Muscle layer of colon (tissue), 2 donors: Measurements from ENCODE around the gene ZIC2.
"Not testable (repeated sequence)": the region's sequence is repeated elsewhere in the genome, so short reads cannot be mapped to it uniquely, and the experiment has no call there.

Experiments
- H3K27ac ChIP-seq: one replicate; pipeline ENCODE4 v1.7.0; 2013; ENCODE audit warnings: low read depth, mild to moderate bottlenecking, low read length, moderate library complexity
- H3K27me3 ChIP-seq, 2 donors: one replicate each; pipeline ENCODE4 v1.7.0; 2013; ENCODE audit warnings: low read length in 2 of 2, mild to moderate bottlenecking in 2 of 2; ENCODE audit not compliant: insufficient read depth in 2 of 2, control insufficient read depth in 1 of 2
- H3K36me3 ChIP-seq: one replicate; pipeline ENCODE4 v1.7.0; 2013; ENCODE audit warnings: mild to moderate bottlenecking, low read length; ENCODE audit not compliant: insufficient read depth
- H3K4me1 ChIP-seq: one replicate; pipeline ENCODE4 v1.7.0; 2013; ENCODE audit warnings: mild to moderate bottlenecking, low read length; ENCODE audit not compliant: insufficient read depth
- H3K4me3 ChIP-seq, 2 donors: one replicate each; pipeline ENCODE4 v1.7.0; 2013; ENCODE audit warnings: low read length in 2 of 2, low read depth in 1 of 2, mild to moderate bottlenecking in 1 of 2, moderate library complexity in 1 of 2
- H3K9ac ChIP-seq: one replicate; pipeline ENCODE4 v1.7.0; 2013; ENCODE audit warnings: low read length
- H3K9me3 ChIP-seq: one replicate; pipeline ENCODE4 v1.7.0; 2013; ENCODE audit warnings: mild to moderate bottlenecking, low read length
- donor health status: abdominal sarcoma.
- donor health status: Adenocarcinoma of cecum.

The ZIC2 gene

DNA sequence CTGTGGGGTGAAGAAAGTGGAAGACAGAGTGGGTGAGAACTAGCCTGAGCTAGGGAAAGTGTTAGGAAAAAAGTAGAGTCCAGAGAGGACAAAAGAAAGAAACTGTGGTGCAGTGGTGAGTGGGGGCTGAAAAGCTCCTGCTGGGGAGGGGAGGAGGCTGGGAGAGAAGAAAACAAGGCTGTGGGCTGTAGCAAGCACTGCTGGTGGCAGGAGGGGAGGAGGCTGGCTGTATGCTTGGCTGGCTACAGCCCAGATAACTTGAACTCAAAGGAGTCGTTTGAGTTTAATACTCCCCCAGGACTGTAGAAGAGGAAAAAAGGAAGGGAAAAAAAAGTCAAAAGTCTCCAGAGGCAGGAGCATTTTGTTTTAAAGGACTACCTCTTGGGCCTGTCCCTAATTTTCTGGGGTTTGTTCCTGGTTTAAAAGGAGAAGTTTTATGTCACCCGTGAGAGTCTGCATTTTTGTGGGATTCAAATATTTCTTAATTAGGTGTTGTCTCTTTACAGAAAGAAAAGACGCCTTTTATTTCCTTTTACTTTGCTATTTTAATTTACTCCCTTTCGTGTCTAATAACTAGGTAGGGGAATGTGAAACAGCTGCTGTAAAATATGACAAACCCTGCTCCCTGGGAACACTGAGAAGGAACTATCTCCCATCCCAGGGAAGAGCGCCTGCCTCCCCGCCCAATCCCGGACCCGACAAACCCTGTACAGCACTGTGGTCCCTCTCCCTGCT lies 31.7 kb upstream of the ZIC2 start:
- H3K9me3 ChIP-seq: peaks cover 4% of the 10 kb centered on the region
- no peak overlapping the region for H3K27ac ChIP-seq
- peaks cover 0 to 22% of the 10 kb centered on the region in 2 donors for H3K27me3 ChIP-seq
- H3K4me1 ChIP-seq: no peaks in the 10 kb centered on the region
- no peak overlapping the region for H3K4me3 ChIP-seq
- H3K36me3 ChIP-seq: no peaks in the 10 kb centered on the region
- no peak overlapping the region for H3K9ac ChIP-seq

DNA sequence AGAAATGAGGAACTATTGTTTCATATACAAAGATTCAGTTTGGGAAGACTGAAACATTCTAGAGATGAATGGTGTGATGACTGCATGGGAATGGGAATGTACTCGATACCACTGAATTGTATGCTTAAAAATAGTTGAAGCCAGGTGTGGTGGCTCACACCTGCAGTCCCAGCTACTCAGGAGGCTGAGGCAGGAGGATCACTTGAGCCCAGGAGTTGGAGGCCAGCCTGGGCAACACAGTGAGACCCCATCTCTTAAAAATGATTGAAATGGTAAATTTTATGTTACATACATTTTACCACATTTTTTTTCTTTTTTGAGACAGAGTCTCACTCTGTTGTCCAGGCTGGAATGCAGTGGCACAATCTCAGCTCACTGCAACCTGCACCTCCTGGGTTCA lies 29.9 kb upstream of the ZIC2 start:
- H3K9me3 ChIP-seq, H3K4me3 ChIP-seq, H3K9ac ChIP-seq, H3K36me3 ChIP-seq, H3K4me1 ChIP-seq, H3K27ac ChIP-seq: not testable (repeated sequence)
- H3K27me3 ChIP-seq: peaks cover 7 to 41% of the 10 kb centered on the region in 2 donors

DNA sequence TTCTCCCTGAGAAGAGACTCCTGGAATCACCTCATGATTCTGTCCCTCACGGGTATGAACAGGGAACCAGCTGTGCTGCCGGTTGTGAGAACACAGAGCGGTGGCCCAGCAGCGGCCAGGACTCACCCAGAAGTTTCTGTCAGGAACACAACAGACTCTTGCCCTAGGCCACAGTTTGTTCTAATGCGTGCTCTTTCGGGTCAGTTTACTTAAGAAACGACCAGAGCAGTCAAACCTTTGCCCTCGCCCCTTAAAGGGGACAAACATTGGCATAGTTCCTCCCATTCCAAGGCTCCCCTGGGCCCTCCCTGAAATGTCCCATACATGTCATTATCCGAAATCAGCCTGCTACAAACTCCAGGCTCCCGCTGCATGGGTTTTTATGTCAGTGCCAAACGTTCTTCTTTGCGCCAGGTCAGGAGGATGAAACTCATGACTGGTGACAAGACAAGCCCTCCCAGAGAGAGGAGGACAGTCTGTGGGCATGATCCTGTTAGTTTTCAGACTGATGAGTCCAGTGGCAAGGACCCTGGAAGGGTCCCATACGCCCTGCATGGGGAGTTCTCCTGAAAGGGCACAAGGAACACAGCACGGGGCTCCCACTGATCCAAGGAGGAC lies 28.3 kb upstream of the ZIC2 start:
- H3K4me1 ChIP-seq: peaks cover 25% of the 10 kb centered on the region
- peaks cover 4% of the 10 kb centered on the region for H3K9me3 ChIP-seq
- H3K4me3 ChIP-seq: no peak overlapping the region
- H3K27ac ChIP-seq: no peak overlapping the region
- H3K27me3 ChIP-seq: peaks cover 23 to 45% of the 10 kb centered on the region in 2 donors
- H3K36me3 ChIP-seq: no peaks in the 10 kb centered on the region
- no peak overlapping the region for H3K9ac ChIP-seq

DNA sequence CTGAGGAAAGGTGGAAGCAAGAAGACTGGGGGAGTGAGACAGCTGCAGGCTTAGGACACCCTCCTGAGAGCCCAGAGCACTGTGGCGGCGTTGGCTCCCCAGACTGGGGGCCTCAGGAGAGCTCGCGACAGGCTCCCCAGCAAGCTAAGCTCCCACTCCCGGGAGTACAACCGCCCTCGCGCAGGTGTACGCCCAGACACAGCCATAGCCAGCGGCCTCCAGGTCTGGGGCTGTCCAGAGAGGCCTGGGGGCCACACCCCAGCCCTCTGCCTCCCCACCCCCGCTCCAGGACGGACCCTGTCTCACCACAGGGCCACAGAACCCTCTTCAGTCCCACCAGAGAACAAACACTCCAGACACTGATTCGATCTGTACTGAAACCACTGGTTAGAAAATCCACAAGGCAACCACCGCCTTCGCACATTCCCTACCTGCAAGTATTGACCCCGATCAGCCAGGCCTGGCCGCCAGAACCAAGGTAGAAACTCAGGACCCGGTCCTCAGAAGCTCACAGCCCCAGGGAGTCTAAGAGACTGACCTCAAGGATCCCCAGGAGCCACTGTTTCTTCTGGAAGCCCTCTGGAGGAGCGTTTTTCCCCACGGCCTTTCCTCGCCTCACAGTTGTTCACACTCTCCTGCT lies 26.4 kb upstream of the ZIC2 start:
- Histone ChIP-seq H3K9ac (no peak overlapping the region), H3K36me3 (no peaks in the 10 kb centered on the region), H3K27ac (no peak overlapping the region), H3K27me3 (peaks cover 43 to 64% of the 10 kb centered on the region in 2 donors), H3K9me3 (peaks cover 4% of the 10 kb centered on the region), H3K4me1 (peaks cover 34% of the 10 kb centered on the region), H3K4me3 (no peak overlapping the region)

DNA sequence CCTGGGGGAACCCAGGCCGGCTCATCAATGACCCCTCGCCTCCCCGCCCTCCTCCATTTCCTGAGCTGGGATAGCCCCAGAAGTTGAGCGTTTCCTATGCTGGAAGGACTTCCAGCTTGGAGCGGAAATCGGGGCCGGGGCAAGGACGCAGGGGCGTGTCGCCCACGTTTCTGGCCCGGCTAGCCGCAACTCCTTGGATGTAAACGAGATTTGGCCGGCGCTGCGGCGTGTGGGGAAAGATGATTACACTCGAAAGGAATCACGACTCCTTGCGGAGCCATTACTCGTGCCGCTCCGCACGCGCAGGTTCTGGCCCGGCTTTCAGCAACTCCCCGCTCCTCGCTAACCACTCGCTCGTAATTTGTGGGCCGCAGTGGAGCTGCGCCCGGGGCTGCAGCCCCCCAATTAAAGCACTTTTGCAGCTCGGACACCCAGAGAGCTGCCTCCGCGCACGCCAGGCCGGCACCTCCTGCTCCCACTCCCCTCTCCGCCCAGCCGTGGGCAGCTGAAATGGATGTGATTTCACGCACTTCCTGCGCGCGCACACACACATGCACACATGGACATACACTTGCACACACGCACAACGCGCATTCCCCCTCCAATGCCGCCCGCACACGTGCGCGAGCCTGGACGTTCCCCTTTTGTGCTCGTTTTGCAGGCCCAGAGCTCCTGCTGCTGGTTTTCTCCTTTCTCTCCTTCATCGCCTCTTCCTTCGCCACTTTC lies 25.7 kb upstream of the ZIC2 start:
- Histone ChIP-seq H3K36me3 (no peaks in the 10 kb centered on the region), H3K27ac (no peak overlapping the region), H3K4me3 (peak overlapping the region in 1 of 2 donors; percentile 49), H3K9me3 (peaks cover 4% of the 10 kb centered on the region), H3K4me1 (peaks cover 34% of the 10 kb centered on the region), H3K9ac (no peak overlapping the region), H3K27me3 (peaks cover 45 to 69% of the 10 kb centered on the region in 2 donors)

DNA sequence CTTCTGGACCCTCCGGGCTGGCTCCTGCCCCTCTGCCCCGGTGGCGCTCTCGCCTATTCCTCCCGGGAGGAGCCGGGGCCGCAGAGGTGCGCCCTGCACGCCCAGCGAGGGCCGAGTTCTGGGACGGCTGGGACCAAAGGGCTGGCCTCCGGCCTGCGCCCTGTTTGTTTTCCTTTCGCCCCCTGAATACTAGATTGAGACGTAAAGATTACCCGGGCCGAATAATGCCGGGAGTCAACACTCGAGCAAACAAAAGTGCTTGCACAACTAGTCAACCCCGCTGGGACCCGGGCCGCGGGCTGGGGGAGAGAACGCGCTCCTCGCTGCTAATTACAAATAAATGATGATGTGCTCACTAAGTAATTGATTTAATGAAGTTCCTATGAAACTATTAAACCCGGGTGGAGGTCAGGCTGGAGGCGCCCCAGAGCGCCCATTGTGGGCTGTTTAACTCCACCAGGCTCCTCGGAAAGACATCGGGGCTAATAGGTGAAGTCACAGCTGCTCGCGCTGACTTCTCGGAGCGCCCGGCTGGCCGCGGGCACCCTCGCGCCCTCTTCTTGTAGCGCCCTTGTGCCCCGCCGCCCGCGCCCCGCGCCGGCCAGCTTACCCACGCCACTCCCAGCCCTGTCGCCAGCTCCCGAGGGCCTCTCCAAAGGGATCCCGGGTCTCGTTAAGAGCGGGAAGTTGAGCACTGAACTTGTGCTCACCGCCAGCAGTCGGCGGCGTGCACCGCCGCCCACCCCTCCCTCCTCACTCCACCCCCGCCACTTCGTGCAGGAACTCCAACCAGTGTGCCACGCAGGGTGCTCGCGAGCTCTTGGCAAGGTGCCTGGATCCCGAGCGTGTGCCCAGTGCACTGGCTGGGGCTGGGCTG lies 24.9 kb upstream of the ZIC2 start:
- Histone ChIP-seq H3K9ac (no peak overlapping the region), H3K27ac (no peak overlapping the region), H3K9me3 (peaks cover 4% of the 10 kb centered on the region), H3K36me3 (no peaks in the 10 kb centered on the region), H3K27me3 (peaks cover 53 to 77% of the 10 kb centered on the region in 2 donors), H3K4me3 (peak overlapping the region; percentile 13 to 49), H3K4me1 (peaks cover 34% of the 10 kb centered on the region)

DNA sequence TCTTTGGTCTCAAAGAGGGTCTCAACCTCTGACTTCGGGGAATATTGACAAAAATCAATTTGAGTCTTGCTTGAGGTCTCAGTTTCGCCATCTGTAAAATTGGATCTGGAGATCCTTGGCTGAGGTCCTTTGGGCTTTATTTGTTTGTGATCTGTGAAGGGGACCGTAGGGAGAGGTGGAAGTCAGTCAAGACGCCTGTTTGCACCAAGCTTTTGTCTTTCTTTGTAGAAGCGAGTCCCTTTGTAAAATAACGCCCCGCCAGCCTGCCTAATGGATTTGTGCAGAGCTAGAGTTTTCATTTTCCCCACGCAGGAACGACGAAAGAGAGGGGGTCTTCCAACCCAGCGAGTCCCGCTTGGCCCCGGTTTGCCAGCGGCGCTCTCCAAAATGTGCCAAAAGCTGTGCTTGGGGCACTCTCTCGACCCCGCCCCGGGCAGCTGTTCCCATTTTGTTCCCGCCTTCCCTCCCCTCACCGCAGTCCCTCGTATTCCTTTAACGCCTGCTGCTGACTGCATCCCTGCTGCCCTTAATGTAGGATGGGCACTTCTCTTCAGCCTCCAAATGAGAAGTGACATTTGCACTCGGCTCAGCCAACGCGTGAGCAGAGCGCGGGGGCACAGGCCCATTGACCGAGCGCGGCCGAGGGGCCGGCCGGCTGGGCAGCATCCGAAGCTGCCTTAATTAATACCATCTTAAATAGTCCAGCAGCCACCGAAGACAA lies 23.0 kb upstream of the ZIC2 start:
- Histone ChIP-seq H3K4me3 (no peak overlapping the region), H3K36me3 (no peaks in the 10 kb centered on the region), H3K4me1 (peaks cover 34% of the 10 kb centered on the region), H3K27me3 (peaks cover 67 to 87% of the 10 kb centered on the region in 2 donors), H3K27ac (no peak overlapping the region), H3K9me3 (no peaks in the 10 kb centered on the region), H3K9ac (no peak overlapping the region)

DNA sequence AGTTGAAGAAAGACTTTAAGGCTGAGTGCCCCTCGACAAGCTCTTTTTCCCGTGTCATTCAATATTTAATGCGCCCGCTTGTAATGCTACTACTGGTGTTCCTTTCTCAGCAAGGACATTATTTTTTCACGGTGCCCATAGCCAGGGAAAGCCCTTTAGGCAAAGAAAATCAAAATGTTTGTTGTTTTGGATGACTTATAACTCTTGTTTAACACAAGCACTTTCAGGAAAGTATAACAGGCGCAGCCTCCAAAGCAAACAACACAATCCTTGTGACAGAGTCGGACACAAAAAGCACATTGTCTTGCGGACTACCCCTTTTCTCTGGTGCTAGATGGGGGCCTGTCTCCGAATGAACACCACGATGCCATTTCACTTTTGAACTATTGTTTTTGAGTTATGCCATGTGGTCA lies 22.5 kb upstream of the ZIC2 start:
- H3K4me1 ChIP-seq: peaks cover 34% of the 10 kb centered on the region
- no peak overlapping the region for H3K4me3 ChIP-seq
- no peak overlapping the region for H3K9ac ChIP-seq

DNA sequence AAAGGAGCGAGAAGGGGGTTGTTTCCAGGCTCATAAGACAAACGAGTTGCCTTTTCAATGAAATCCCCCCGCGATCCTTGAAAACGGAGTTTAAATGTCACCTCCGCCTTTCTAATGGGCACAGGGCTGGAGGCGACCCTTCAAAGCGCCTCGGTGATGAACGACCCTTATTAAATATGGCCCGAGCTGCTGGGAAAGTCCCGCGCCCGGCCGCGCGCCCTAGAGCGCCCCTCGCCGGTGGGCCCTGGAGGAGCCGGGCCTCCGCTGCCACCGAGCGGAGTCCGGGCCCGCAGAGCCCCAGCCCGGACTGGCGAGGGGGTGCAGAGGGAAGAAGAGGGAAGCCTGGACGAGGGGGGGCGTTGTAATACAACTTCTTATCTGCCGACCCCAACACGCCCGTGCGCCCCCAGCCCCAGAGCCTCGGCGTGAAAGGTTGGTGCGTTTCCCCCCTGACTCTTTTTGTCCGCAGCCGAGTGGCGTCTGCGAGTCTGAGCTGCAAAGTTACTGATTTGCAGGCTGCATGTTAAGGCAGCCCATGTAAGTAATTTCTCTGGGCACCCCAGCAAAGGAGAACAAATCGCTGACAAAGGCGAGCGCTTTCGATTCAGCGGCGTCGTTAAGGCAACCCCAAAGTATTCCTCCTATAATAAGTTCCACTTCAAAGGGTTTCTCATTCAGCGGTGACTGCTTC lies 21.9 kb upstream of the ZIC2 start:
- H3K9ac ChIP-seq: no peak overlapping the region
- H3K4me1 ChIP-seq: peaks cover 34% of the 10 kb centered on the region
- peaks cover 74 to 93% of the 10 kb centered on the region in 2 donors for H3K27me3 ChIP-seq
- no peak overlapping the region for H3K4me3 ChIP-seq
- H3K9me3 ChIP-seq: no peaks in the 10 kb centered on the region
- H3K27ac ChIP-seq: no peak overlapping the region
- H3K36me3 ChIP-seq: no peaks in the 10 kb centered on the region

More for the DNA sequence above, 22.5 kb upstream of the ZIC2 start:
- Histone ChIP-seq H3K27ac (no peak overlapping the region), H3K36me3 (no peaks in the 10 kb centered on the region), H3K9me3 (no peaks in the 10 kb centered on the region), H3K27me3 (peaks cover 73 to 92% of the 10 kb centered on the region in 2 donors)
